Activated gamma-delta T cell treated with anti-CD3 and anti-CD28 coated beads, Interleukin-2, amount 50 U/mL, for 16 hours (primary cell): ENCODE data around the gene YRDC.
"Not testable (repeated sequence)": the region's sequence is repeated elsewhere in the genome, so short reads cannot be mapped to it uniquely, and the experiment has no call there.

Experiments
- DNase-seq: peaks from one replicate; pipeline ENCODE4 v3.0.0-alpha.2; 2020; ENCODE audit warnings: low read depth

Gene YRDC

DNA sequence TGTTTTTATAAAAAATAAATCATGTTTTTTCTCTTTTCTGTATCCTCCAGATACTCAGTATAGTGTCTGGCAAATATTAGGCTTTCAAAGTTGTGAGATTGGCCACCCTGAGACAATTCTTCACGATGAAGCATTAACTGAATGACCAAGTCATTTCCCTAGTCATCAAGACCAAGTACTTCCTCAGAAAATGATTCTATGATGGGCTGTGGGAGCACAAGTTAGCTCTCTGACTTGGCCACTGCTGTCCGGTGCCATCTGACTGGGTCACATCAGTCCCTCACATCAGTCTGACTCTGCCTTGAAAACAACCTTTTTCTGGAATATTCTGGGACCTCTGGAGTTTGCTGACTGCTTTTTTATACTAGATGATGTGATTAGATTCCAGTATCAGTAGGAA lies 13.5 kb upstream of the YRDC start:
- DNase-seq = no peak

DNA sequence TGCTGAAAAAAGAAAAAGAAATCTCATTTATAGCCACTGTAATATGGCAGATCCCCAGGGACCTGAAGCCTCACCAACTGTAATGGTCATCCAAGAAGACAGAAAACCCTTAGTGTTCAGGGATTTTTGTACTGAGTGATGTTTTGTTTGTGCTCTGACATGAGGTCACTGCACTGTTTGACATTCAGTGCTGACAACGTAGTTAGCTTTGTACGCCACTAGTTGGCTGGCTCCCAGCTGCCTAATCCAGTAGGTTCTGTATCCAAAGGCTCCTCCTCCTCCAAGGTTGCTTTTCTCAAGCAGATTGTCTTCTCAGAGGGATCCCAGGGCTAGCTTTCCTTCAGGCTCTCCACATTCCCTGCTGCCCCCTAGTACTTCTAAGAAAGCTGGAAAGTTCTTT lies 9.5 kb upstream of the YRDC start:
- no peak for DNase-seq

DNA sequence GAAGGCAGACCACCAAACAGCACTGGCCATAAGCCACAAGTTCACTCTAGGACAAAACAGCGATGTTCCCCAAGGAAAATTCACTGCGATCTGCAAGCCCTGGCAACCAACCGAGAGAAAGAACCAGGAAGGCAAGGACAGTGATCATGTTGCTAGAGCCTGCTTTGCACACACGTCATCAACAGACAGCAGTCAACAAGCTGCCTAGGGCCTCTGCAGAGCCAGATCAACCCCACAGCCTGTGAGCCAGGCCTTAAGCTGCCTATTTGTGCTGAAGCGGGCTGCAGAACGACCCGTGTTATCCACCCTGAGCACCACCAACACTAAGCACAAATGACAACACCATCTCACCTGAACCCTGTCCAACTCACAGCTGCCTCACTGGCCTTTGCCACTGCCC lies 6.2 kb upstream of the YRDC start:
- no peak for DNase-seq

DNA sequence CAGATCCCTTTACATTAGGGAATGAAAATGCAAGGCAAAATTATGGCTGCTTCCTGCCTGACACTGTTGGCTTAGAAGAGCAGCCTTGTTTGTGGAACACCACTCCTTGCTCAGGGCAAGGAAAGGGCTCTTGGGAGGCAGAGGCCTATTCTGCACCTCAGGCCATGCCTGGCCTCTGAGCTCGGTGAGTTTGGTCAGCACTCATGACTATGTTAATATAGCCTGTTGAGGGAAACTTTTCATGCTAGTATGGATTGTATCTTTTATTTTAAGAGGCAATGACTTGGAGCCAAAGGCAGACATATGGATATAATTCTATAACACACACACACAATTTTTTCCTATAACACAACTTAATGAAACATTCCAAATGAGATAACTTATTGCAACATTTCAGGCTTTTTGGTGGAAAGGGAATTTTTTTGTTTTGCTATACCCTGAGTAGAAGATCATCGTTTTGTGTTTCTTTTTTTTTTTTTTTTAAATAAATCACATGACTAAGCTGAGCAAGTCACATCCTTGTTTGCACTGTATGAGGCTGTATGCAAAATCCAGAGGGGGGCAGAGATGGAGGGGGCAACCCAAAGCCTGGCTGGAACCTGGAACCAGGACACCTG lies 5.6 kb upstream of the YRDC start:
- DNase-seq = no peak

DNA sequence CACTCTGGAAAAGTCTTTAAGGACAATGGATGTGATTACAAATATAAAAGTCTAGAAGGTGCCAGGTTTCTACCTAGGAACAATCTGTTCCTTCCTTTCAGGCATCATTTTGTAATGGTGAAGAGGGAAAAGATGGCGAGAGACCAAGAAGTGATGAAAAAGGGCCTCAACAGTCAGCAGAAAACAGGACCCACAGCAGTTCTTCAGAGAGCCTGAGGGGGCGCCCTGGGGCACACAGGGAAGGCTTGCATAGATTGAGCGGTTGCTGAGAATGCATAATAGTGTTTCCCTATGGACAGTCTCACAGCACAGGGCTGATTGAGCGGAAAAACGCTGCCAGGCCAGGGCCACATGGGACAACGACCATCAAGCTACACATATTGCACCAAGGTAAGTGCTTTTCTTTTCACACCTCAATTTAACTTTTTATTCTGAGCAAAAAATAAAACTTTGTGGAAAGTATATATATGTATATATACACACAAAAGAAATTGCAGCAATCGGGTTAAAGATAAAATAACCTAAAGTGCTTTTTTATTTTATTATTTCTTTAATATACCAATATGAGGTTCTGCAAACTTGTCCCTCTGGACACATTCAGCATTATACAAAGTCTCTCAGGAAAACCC lies 3.1 kb upstream of the YRDC start:
- peak; percentile 28 for DNase-seq

DNA sequence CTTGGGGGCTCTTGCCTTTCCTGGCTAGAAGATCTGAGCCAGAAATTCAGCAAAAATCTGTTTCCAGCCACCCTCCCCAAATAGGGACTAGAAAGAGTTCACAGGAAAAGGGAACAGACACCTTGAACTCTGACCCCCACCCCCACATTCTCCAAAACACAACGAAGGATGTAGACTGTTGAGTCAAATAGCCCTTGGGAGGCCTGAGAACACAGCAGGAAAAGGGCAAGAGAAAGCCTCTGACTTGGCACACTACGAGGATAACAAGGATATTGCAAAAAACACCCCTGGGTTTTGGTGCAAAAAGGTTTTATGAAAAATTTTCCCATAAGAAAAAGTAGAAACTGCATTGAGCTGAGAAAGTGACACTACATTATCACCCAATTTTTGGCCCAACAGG lies 1.9 kb upstream of the YRDC start:
- DNase-seq = no peak

DNA sequence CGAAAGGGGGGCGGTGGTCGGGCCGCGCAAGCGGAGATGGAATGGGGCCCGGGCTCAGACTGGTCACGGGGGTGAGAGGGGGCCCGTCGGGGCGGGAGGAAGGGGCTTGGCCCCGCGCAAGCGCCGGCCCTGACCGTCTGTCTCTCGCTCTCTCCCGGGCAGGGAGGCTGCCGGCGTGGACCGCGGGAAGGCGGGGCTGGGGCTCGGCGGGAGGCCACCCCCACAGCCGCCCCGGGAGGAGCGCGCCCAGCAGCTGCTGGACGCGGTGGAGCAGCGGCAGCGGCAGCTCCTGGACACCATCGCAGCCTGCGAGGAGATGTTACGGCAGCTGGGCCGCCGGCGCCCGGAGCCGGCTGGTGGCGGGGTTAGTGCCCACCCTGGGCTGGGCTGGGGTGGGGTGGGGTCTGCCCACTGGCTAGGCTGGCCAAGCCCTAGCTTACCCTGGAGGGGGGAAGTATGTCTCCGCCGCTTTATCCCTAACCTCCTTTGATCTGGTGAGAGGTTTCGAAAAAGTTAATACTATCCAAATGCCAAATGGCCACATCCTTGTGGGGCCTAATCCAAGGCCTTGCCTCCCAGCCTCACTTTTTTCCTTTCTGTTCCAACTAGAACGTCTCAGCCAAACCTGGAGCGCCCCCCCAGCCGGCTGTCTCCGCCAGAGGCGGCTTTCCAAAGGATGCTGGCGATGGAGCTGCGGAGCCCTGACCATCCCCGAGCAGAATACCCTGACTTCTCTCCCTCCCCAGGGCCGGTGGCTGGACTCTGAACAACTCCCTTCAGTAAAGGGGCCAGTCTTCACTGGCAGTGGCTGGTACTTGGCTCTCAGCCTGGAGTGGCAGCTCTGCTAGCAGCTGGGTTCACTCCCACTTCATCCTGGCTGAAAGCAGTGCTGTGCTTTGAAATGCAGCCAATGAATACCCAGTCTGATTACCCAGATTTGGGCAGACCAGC lies 636 bp upstream of the YRDC start:
- DNase-seq = no peak

DNA sequence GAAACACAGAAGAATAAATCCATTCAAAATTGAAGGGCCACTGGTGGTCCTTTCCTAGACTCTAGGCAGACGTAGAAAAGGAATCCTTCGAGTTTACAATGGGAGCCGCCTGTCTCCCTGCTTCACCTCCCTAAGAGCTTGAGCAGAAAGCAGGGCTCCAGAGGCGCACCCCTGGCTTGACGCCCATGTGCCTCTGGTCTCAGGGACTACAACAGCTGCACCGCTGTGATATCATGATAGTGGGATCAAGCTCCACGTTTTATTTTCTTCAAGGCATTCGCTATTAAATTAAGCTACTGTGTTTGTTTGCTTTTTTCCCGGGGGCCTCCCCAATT lies 821 bp downstream of the YRDC start:
- DNase-seq = no peak

DNA sequence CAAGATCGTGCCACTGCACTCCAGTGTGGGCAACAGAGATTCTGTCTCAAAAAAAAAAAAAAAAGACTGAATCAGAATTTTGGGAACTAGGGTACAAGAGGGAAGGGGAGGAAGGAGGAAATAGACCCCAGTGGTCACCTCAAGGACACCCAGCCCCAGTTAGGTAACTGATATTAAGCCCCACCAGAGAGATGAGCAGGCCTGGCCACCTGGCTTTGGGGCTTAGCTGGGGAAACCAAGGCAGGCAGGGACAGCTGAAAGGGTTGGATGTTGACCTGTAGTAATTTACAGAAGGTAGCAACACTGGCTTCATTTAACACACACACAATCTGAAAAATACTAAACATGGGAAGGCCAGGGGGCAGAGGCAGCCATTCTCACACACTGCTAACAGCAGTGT lies 5.6 kb downstream of the YRDC start:
- DNase-seq = no peak

DNA sequence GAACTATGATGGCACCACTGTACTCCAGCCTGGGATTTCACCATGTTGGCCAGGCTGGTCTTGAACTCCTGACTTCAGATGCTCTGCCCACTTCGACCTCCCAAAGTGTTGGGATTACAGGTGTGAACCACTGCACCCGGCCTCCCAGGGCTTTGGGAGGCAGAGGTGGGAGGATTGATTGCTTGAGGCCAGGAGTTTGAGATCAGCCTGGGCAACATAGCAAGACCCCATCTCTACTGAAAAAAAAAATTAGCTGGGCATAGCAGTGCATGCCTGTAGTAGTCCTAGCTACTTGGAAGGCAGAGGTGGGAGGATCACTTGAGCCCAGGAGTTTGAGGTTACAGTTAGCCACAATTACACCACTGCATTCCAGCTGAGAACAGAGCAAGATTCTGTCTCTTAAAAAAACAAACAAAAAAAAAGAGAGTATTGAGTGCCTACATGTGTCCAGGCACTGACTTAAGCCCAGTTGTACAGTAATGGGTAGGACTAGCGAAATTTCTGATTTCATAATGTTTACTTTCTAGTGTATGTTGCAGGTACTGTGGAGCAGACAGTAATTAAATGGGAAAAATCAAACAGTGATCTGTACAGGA lies 10.2 kb downstream of the YRDC start:
- no peak for DNase-seq

DNA sequence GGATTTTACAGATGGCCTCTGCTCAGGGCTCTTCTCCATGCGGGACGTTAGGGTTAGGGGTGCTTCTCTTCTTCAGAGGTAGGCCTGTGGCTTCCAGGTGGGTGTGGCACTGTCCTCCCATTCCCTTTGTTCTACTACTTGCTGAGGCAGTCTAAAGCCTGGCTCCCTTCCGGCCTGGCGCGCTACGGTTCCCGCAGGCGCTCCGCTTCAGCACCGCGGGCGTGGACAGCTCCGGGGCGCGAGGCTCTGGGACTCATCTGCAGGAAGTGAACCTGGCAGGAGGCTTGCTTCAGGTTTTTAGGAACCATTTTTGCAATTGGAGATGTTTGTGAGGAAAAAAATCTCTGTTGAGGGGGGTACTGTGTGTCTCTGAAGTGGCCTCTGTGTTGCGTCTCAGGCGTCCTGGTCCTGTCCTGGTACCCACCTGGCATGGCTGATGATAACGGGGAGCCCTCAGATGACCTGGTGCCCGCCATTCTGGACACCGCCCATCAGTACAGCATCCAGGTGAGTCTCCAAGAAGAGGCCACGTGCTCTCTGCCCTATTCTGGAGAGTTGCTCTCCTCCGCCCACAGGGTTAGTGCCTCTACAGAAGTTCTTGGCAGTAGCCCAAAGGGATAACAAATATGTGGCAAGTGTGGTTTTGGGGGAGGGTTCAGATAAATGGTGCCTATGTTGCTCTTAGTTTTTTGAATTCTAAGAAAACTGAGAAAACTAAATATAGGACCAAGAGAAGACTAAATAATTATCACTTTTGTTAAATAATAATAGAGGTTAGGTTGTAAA lies 12.5 kb downstream of the YRDC start:
- DNase-seq = no peak

DNA sequence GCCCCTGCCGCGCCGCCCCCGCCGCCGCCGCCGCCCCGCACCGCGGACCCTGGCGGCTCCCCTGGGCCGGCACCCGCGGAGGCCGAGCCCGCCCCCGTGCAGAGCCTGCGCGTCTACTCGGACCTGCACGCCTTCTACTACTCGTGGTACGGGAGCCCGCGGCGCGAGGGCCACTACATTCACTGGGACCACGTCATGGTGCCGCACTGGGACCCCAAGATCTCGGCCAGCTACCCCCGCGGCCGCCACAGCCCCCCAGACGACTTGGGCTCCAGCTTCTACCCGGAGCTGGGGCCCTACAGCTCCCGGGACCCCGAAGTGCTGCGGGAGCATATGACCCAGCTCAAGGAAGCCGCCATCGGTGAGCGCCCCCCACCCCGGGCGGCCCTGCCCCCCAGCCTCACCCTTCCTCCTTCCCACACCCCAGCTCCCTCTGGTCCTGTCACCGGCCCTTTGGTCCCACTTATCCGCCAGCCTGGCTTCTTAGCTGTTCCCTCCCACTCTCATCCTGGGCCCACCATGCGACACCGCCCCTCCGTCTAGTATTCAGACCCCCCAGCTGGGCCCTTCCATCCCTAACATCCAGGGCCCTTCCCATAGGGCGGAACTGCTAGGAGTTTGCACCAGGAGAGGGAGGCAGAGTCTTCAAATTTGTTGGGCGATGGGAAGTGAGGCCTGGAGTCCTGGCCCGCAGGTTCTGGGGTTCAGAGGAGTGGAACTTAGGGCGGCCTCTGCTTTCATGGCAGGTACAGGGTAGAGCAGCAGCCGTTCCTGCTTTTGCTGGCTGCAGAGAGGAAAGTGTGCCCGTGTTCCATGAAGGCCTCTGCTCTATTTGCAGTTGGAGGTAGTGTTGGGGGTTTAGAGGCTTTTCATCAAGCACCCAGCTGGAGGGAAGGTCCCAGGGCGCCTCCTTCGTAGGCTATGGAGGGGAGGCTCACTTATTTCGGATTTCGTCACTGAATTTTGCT lies 13.4 kb downstream of the YRDC start:
- DNase-seq = no peak

DNA sequence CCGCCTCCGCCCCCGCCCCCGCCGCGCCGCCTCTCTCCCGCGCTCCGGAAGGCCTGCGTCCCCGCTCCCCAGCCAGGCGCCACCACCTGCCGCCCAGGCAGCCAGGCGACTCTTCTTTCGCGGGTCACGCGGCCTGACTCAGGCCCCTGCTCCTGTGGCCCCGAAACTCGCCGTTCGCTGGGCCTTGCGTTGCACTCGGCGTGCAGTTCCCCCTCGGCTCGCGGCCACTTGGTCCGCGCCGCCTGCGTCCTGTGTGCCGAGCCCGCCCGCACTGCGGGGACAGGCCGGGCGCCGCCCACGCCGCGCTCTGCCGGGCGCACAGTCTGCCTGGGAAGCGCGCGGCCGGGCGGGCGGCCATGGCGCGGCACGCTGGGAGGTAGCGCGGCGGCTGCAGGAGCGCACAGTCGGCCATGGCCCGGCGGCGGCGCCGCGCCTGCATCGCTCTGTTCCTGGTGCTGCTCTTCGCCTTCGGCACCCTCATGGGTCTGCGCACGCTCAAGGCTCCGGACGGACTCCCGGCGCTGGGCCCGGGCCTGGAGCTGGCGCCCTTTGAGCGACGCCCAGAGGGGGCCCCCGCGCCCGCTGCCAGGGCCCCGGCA lies 14.1 kb downstream of the YRDC start, which contains the start of gene MANEAL:
MANEAL (plus strand) TSS at position 75 of the 599 bp plus-strand sequence; CDS start at position 411, 336 bp downstream.
- no peak for DNase-seq

DNA sequence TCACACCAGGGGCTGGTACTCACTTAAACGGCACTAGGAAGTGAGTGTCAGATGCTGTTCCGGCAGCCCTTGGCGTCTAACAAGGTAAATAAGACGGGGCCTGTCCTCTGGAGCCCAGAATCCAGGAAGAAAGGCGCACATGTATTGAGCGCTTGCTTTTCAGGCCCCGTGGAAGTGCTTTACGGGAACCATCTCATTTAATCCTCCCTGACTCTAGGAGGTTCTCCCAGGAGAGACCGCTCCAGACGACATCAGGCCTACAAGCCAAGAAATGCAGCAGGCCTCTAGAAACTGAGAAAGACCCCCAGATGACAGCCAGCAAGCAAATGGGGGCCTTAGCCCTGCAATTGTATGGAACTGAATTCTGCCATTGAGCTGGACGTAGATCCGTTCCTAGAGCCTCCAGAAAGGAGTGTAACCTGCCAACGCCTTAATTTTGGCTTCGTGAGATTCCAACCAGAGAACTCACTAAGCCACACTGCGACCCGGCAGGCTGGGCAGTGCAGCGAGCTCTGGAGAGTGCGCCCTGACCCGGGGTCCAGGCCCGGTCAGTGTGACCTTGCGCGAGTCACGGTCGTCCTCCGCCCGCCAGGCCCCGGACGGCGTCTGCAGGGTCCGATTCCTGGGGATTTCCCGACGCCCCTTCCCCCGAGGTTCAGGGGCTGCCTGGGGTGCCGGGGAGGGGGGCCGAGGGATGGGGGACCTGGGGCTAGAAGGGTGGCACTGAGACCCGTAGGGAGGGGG lies 14.9 kb downstream of the YRDC start:
- DNase-seq = no peak

DNA sequence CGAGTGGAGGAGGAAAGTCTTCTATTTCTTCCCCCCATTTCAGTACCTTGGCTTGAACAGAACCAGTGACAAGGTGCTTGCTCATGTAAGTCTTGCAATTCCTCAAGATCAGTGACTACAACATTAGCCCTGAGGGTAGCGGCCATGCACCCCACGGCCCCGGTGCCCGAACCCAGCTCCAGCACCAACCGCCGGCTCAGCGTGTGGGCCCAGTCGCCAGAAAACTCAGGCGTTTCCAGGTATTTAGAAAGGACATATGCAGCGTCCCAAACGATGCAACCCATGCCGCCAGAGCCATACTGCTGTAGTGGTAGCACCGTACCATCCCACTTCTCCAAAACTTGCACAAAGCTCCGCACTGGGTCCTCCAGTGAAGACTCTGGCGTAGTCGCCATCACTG lies 25.5 kb downstream of the YRDC start:
- DNase-seq = no peak

DNA sequence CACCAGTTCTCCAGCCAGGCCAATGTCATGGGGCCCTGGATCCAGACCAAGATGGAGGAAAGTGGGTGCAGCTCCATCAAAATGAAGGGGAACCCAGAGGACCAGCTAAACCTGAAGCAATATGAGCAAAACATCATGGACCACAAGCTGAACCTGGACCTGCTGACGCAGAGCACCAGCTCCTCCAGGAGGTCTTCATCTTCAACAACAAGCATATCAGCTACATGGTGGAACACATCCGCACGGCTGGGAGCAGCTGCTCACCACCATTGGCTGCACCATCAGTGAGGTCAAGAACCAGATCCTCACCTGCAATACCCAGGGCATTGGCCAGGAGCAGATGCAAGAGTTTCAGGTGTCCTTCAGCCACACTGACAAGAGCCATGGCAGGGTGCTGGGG lies 29.4 kb downstream of the YRDC start:
- no peak for DNase-seq

DNA sequence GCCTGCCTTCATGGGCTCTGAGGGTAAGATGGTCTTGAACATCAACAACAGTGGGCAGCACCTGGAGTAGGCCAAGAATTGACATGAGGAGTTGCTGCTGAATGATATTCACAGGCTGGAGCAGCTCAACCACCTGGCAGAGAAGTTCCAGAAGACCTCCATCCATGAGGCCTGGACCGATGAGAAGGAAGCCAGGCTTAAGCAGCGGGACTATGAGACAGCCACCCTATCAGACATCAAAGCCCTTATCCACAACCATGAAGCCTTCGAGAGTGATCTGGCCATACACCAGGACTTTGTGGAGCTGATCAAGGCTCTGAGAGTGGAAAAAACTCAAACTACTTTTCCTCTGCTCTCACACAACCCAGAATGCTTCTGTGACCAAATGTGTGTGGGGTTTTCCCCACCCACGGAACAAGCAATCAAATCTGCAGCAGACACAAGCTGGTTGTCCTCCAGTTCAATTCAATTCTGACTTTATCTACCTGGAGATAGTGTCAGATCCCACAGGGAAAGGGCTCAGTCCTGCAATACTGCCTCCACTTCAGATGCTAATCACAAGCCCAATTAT lies 31.0 kb downstream of the YRDC start:
- no peak for DNase-seq

DNA sequence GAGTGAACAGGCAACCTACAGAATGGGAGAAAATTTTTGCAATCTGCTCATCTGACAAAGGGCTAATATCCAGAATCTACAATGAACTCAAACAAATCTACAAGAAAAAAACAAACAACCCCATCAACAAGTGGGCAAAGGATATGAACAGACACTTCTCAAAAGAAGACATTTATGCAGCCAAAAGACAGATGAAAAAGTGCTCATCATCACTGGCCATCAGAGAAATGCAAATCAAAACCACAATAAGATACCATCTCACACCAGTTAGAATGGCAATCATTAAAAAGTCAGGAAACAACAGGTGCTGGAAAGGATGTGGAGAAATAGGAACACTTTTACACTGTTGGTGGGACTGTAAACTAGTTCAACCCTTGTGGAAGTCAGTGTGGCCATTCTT lies 36.6 kb downstream of the YRDC start:
- not testable (repeated sequence) for DNase-seq

DNA sequence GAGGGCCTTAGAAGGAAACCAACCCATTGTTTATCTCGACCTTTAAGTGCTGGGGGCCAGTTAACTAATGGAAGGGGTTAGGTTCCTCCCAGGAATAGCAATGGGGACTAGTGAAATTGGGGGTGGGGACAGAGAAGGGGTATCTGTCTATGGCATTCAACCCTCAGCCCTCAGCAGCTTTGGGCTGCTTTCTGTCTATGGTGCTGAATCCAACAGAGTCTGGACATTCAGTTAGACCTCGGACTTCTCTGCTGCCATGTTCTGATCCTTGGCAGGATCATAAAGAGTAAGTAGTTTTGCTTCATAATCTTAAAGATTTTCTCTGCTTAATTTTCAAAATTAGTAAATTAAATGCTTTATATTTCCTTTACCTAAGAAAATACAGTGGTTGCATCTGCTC lies 40.5 kb downstream of the YRDC start:
- no peak for DNase-seq
